Lung (tissue), 12 donors: Measurements from ENCODE around the gene BPIFB6. TPM values are rescaled to one million over a fixed set of nuclear protein-coding genes. Genes with fewer than 3 reads are reported as not detected.

ENCODE experiments used
- ATAC-seq: fragments of 200-7000 bp; cut with Tn5 transposase; one replicate; pipeline ENCODE4 v1.9.1; 2020; ENCODE audit warnings: moderate number of reproducible peaks; ENCODE audit not compliant: insufficient read depth, low FRiP score
- DNase-seq, 3 donors: peaks; one replicate each; pipeline ENCODE4 v3.0.0-alpha.2; 2013 to 2017
- H3K27ac ChIP-seq, 2 donors: one replicate each; pipeline ENCODE4 v1.5.1; 2013; ENCODE audit warnings: mild to moderate bottlenecking in 2 of 2, moderate library complexity in 2 of 2, control low read depth in 1 of 2, inconsistent platforms in 1 of 2, low read depth in 1 of 2, low read length in 1 of 2
- H3K27me3 ChIP-seq, 3 donors: one replicate each; pipeline ENCODE4 v1.5.1; 2013; ENCODE audit warnings: low read length in 2 of 3; ENCODE audit not compliant: control insufficient read depth in 3 of 3, insufficient read depth in 3 of 3
- H3K36me3 ChIP-seq, 4 donors: one replicate each; pipeline ENCODE4 v1.5.1; 2013; ENCODE audit warnings: low read length in 4 of 4, mild to moderate bottlenecking in 1 of 4, moderate library complexity in 1 of 4; ENCODE audit not compliant: control insufficient read depth in 4 of 4, insufficient read depth in 4 of 4
- H3K4me1 ChIP-seq, 5 donors: one replicate each; pipeline ENCODE4 v1.5.1; 2013; ENCODE audit warnings: low read length in 5 of 5, mild to moderate bottlenecking in 2 of 5, moderate library complexity in 1 of 5; ENCODE audit not compliant: control insufficient read depth in 5 of 5, insufficient read depth in 5 of 5
- H3K4me3 ChIP-seq: one replicate; pipeline ENCODE4 v1.5.1; 2013; ENCODE audit warnings: mild to moderate bottlenecking, control low read depth, moderate library complexity
- H3K9ac ChIP-seq, 2 donors: one replicate each; pipeline ENCODE4 v1.5.1; 2013; ENCODE audit warnings: low read length in 2 of 2, control low read depth in 1 of 2; ENCODE audit not compliant: insufficient read depth in 1 of 2
- H3K9me3 ChIP-seq, 4 donors: one replicate each; pipeline ENCODE4 v1.5.1; 2013; ENCODE audit warnings: low read length in 3 of 4, mild to moderate bottlenecking in 1 of 4, moderate library complexity in 1 of 4; ENCODE audit not compliant: control insufficient read depth in 4 of 4, insufficient read depth in 3 of 4
- CTCF ChIP-seq: IDR thresholded peaks from 2 replicates; pipeline ENCODE4 v1.5.1; 2012; ENCODE audit warnings: mild to moderate bottlenecking; ENCODE audit errors: control extremely low read depth, extremely low read depth
- WGBS, 2 donors: extraction: QIAGEN DNeasy Blood & Tissue Kit; methylation state at CpG; one replicate each; pipeline ENCODE4 v1.1.7; 2013; 5-methylcytosine and 5-hydroxymethylcytosine counted together
- polyA plus RNA-seq, 2 donors: library from polyadenylated mRNA; stranded (reverse); fragments of 200-250 nt; gene quantifications; one replicate each; pipeline ENCODE4 v1.2.1, GENCODE V29; 2013
- total RNA-seq, 2 donors: library from RNA; depleted of rRNA in 1 of 2; stranded (reverse); fragments of >200 nt in 1 of 2; gene quantifications; one replicate each; pipeline ENCODE4 v1.2.1, GENCODE V29; 2014 to 2021
- donor health status: control.
- donor health status: control.
- donor health status: Bipolar disorder and iron deficiency.
- donor health status: healthy.
- donor health status: DM: yes; HTN: yes; CAD: no.

BPIFB6 gene
- total and polyA plus RNA-seq, 4 donors: not detected

DNA sequence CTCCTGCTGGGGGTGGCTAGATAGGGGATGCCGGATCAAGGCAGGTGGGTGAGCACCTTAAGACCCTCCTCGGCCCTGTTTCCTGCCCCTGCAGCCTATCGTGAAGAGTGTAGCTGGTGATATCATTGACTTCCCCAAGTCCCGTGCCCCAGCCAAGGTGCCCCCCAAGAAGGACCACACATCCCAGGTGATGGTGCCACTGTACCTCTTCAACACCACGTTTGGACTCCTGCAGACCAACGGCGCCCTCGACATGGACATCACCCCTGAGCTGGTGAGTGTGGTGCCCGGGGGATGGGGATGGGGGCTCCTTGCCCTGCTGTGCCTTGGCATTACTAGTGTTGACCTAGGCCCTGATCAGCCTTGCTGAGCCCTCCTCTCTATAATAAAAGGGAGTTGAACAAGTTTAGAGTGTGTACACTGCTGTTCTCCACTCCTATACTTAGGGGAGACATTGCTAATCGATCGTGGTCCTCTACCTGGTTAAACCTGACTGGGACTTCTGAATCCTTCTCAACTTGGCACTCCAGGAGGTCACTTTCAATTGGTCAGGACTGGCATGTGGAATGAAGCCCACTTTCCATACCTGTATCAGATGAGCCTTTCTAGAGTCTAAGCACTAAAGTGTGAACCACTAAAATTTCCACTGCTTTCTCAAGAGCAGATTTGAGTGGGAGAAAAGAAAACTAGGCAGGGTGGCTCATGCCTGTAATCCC lies 33.3 kb downstream of the BPIFB6 start:
- Histone ChIP-seq H3K4me1 (peaks cover 0 to 4% (median 0%) of the 10 kb centered on the region in 5 donors), H3K4me3 (no peak overlapping the region), H3K9ac (no peak overlapping the region), H3K27me3 (no peaks in the 10 kb centered on the region), H3K9me3 (no peaks in the 10 kb centered on the region), H3K36me3 (no peaks in the 10 kb centered on the region), H3K27ac (no peak overlapping the region)
- DNase-seq (peak in 1 of 3 donors; percentile 44), ATAC-seq (no peak)
- TF ChIP-seq CTCF: no peak
- WGBS, 2 donors: 72 to 83% methylated on average over 11 of the region's 11 CpGs

DNA sequence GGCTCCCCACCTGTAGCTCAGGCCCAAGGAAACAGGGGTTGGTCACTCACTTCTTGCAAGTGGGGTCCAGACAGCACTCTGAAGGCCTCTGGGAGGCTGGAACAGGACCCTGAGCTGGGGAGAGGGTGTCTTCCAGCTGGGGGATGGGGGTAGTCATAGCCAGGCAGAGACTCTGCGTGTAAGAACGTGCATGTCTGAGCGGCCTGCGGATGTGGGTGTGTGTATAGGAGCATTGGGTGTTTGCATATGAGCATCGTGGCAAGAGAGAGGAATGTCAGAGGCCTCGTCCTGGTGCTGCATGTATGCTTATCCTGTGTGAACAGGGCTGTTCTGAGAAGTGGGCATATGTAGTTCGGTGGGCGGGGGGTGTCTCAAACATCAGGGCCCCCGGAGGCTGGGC lies 34.3 kb downstream of the BPIFB6 start:
- ATAC-seq: no peak
- Histone ChIP-seq H3K4me1 (peaks cover 0 to 4% (median 0%) of the 10 kb centered on the region in 5 donors), H3K27me3 (no peaks in the 10 kb centered on the region), H3K36me3 (no peaks in the 10 kb centered on the region), H3K27ac (no peak overlapping the region), H3K9me3 (no peaks in the 10 kb centered on the region), H3K9ac (no peak overlapping the region), H3K4me3 (no peak overlapping the region)
- no peak for DNase-seq
- 76 to 89% methylated on average over 9 of the region's 9 CpGs for WGBS, 2 donors
- no peak for TF ChIP-seq CTCF

GRCh38 chr20:33067806-33068205 lies 36.4 kb downstream of the BPIFB6 start:
- no peak for DNase-seq
- 46 to 67% methylated on average over 3 of the region's 3 CpGs for WGBS, 2 donors
- no peak overlapping the region for H3K27ac ChIP-seq
- TF ChIP-seq CTCF: no peak
- H3K9ac ChIP-seq: no peak overlapping the region
- peaks cover 0 to 1% (median 0%) of the 10 kb centered on the region in 3 donors for H3K27me3 ChIP-seq
- H3K4me3 ChIP-seq: no peak overlapping the region
- H3K4me1 ChIP-seq: no peaks in the 10 kb centered on the region
- peaks cover 0 to 3% (median 0%) of the 10 kb centered on the region in 4 donors for H3K9me3 ChIP-seq
- ATAC-seq: no peak
- H3K36me3 ChIP-seq: no peaks in the 10 kb centered on the region
